ENCODE results near the gene NHP2.

NHP2 gene

DNA sequence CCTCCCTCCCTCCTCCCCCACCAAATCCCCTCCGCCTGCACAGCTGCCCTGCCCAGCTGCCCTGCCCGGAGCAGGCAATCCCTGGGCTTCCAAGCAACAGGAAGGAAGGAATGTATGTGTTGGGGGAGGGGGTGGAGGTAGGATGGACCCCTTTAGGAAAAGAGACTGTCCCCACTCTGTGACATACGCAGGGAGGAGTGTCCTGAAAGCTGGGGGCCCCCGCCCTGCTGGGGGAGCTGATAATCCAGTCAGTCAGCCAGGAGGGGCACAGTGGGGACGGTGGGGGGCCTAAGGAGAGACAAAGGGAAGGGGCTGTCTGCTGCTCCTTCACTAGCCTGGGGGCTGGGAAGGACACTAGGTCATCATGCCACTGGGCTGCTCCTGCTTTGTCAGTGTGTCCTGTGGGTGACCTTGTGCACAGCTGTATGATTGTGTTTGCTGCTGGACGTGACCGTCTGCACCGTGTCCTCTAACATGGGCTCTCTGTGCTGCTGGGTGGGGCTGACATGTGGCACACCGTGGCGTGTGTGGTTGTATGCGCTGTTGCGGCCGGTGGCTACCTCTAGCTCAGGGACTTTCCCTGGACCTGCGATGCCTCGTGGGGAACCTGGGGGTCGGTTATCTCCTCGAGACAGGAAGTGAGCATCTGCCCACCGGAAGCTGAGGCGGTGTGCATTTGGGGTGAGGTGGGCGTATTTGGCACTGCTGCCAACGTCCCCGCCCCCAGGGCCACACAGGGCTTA lies 37.4 kb downstream of the NHP2 start:
- in situ Hi-C loops (cut with HindIII; ENCODE audit: low pct_ligation_motif_present, low sequenced_read_pairs): no loop called here
- Histone ChIP-seq H3K27me3 (replicated peaks) (peaks cover 28% of the 10 kb centered on the region), H3K27ac (no peak overlapping the region), H3K4me3 (ENCODE audit: low read depth, low read length) (no peak overlapping the region), H3K36me3 (replicated peaks) (no peaks in the 10 kb centered on the region)
- no peak for DNase-seq
- TF ChIP-seq, protein P1, sequence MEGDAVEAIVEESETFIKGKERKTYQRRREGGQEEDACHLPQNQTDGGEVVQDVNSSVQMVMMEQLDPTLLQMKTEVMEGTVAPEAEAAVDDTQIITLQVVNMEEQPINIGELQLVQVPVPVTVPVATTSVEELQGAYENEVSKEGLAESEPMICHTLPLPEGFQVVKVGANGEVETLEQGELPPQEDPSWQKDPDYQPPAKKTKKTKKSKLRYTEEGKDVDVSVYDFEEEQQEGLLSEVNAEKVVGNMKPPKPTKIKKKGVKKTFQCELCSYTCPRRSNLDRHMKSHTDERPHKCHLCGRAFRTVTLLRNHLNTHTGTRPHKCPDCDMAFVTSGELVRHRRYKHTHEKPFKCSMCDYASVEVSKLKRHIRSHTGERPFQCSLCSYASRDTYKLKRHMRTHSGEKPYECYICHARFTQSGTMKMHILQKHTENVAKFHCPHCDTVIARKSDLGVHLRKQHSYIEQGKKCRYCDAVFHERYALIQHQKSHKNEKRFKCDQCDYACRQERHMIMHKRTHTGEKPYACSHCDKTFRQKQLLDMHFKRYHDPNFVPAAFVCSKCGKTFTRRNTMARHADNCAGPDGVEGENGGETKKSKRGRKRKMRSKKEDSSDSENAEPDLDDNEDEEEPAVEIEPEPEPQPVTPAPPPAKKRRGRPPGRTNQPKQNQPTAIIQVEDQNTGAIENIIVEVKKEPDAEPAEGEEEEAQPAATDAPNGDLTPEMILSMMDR (IDR thresholded peaks at IDR 0.05; ENCODE audit: low read depth, low read length, missing control alignments): no peak

DNA sequence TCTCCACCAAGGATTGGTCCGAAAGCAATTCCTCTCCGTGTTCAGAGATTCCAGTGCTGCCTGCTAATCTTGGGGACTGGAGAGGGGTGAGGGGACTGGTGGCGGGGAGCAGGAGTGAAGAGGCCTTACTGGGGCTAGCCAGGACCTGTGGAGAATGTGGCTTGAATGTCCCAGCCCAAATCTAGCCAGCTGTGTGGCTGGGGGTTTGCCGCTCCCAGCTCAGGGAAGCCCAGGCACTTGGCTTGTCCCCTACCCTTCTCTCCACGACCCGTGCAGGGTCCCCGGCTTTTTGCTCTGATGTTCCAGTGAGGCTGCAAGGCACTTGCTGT lies 37.9 kb downstream of the NHP2 start:
- no peak for DNase-seq
- H3K4me3 ChIP-seq (ENCODE audit: low read depth, low read length): no peak overlapping the region
- in situ Hi-C loops (cut with HindIII; ENCODE audit: low pct_ligation_motif_present, low sequenced_read_pairs): no loop called here
- no peak overlapping the region for H3K27ac ChIP-seq
- no peaks in the 10 kb centered on the region for H3K36me3 ChIP-seq (replicated peaks)
- TF ChIP-seq, protein P1 (IDR thresholded peaks at IDR 0.05; ENCODE audit: low read depth, low read length, missing control alignments): no peak
- peaks cover 28% of the 10 kb centered on the region for H3K27me3 ChIP-seq (replicated peaks)

DNA sequence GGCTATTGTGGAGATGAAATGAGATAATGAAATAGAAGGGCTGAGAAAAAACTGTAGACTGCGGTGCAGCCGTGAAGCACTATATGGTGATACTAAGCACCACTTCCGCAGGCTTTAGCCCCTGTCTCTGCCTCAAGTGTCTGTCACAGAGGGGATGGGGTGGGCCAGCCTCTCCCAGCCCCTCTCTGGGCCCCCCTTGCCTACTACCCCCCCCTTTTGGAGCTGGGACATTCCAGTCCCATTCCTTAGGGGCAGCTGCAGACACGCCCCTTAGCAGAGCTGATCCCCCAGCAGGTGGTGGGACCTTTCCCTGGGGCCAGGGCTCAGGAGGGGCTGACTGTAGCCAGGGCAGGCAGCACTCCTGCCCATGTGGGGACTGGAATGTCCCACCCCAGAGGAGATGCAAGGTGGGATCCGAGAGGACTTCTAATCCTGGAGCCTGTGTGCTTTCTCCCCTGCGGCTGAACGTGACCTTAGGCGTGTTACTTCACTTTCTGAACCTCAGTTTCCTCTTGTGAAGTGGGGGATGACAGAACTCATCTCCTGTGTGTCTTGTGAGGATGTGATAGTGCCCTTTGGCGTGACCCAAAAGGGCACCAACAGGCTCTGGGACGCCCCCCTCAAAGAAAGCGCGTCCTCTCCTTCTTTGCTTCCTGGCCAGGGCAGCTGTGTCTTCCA lies 38.4 kb downstream of the NHP2 start:
- H3K27me3 ChIP-seq (replicated peaks): peaks cover 28% of the 10 kb centered on the region
- in situ Hi-C loops (cut with HindIII; ENCODE audit: low pct_ligation_motif_present, low sequenced_read_pairs): no loop called here
- no peaks in the 10 kb centered on the region for H3K36me3 ChIP-seq (replicated peaks)
- H3K27ac ChIP-seq: no peak overlapping the region
- H3K4me3 ChIP-seq (ENCODE audit: low read depth, low read length): no peak overlapping the region
- no peak for DNase-seq
- TF ChIP-seq, protein P1 (IDR thresholded peaks at IDR 0.05; ENCODE audit: low read depth, low read length, missing control alignments): no peak

DNA sequence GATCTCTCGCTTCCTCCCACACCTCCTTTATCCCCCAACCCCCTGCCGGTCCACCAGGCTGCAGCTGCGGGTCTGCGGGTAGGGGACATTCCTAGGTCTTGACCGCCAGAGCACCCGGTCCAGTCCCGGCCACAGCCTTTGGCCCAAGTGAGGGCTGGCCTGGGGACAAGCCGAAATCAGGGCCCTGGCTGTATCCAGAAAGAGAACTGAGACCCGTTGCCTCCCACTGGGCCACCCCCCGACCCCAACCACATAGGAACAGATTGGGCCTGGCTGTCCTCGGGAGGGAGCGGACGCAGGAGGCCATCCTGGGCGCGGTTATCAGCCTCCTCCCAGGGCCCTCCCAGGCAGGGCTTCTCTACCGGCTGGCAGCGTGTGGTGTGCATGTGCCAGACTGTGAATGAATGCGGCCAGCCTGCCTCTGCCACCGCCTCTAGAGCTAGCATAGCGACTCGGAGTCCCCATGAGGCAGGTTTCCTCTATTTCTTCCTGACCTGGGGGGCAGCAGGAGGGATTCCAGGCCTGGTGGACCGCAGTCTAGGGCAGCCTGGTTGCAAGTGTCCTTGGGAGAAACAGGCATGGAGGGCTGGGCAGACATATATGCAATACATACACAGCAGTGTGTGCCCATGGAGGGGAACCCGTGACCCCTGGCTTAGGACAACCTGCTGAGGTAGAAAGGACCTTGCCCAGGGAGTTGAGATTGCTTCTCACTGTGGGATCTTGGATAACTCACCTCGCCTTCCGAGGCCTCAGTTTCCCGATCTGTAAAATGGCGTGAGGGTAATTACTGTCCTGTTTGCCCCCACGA lies 39.2 kb downstream of the NHP2 start:
- TF ChIP-seq, protein P1 (IDR thresholded peaks at IDR 0.05; ENCODE audit: low read depth, low read length, missing control alignments): no peak
- H3K4me3 ChIP-seq (ENCODE audit: low read depth, low read length): no peak overlapping the region
- H3K36me3 ChIP-seq (replicated peaks): no peaks in the 10 kb centered on the region
- H3K27ac ChIP-seq: no peak overlapping the region
- in situ Hi-C loops (cut with HindIII; ENCODE audit: low pct_ligation_motif_present, low sequenced_read_pairs): no loop called here
- no peak for DNase-seq
- peaks cover 28% of the 10 kb centered on the region for H3K27me3 ChIP-seq (replicated peaks)

DNA sequence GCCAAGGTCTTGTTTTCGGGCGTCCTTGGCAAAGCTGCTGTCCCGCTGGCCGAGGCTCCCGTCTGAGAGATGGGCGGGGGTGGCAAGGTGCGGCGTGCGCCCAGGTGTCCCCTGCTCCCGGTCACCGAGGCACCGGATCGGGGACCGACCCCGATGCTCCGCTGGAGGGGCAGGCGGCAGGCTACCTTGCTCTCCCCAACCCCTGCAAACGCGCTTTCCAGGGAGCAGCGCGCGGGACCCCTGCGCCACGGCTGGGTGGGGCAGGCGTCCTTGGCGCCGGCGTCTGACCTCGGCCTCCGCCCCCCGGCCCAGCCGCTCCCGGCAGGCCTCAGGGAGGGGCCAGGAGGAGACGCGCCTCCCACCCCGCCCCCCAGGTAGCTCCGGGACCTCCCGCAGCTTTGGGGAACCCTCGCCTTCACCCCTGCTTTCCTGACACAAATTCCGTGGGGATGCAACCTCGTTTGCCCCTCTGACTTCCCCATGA lies 39.8 kb downstream of the NHP2 start:
- no peaks in the 10 kb centered on the region for H3K36me3 ChIP-seq (replicated peaks)
- in situ Hi-C loops (cut with HindIII; ENCODE audit: low pct_ligation_motif_present, low sequenced_read_pairs): no loop called here
- DNase-seq: no peak
- peaks cover 28% of the 10 kb centered on the region for H3K27me3 ChIP-seq (replicated peaks)
- TF ChIP-seq, protein P1 (IDR thresholded peaks at IDR 0.05; ENCODE audit: low read depth, low read length, missing control alignments): no peak
- H3K27ac ChIP-seq: no peak overlapping the region
- H3K4me3 ChIP-seq (ENCODE audit: low read depth, low read length): peak overlapping the region; percentile 24

Data from brain microvascular endothelial cell (primary cell).